T follicular helper cell (primary cell): ENCODE measurements around the gene DHX58.

Experiments used
- DNase-seq: peaks from one replicate; pipeline ENCODE4 v3.0.0-alpha.2; 2020; ENCODE audit warnings: low read depth

The DHX58 gene

GRCh38 chr17:42110301-42111264, 1.9 kb downstream of the DHX58 start:
- DNase-seq = no peak

GRCh38 chr17:42109086-42109485, 3.4 kb downstream of the DHX58 start:
- DNase-seq = no peak

GRCh38 chr17:42107597-42108576, 4.6 kb downstream of the DHX58 start:
- DNase-seq = peak; percentile 83

- DNase-seq = no peak
Observed at GRCh38 chr17:42107124-42107523, 5.4 kb downstream of the DHX58 start.

GRCh38 chr17:42106009-42106408, 6.5 kb downstream of the DHX58 start:
- no peak for DNase-seq

- no peak for DNase-seq
Observed at GRCh38 chr17:42104264-42104663, 8.2 kb downstream of the DHX58 start.

- no peak for DNase-seq
Observed at GRCh38 chr17:42103221-42103954, 9.1 kb downstream of the DHX58 start.

- peak; percentile 36 for DNase-seq
Observed at GRCh38 chr17:42101513-42102292, 10.8 kb downstream of the DHX58 start.

GRCh38 chr17:42098730-42099399, 13.6 kb downstream of the DHX58 start:
- no peak for DNase-seq

- peak; percentile 43 for DNase-seq
Observed at GRCh38 chr17:42097691-42098631, 14.6 kb downstream of the DHX58 start, which contains the start of gene ZNF385C. Gene ZNF385C, minus strand, starts transcription at chr17:42098473. Its CDS starts 35,417 bp downstream, at chr17:42063056.

- DNase-seq = no peak
Observed at GRCh38 chr17:42096360-42097111, 16.0 kb downstream of the DHX58 start.

- no peak for DNase-seq
Observed at GRCh38 chr17:42094375-42095069, 18.0 kb downstream of the DHX58 start.

- no peak for DNase-seq
Observed at GRCh38 chr17:42092939-42093338, 19.6 kb downstream of the DHX58 start.

- DNase-seq = no peak
Observed at GRCh38 chr17:42090964-42091790, 21.3 kb downstream of the DHX58 start.

GRCh38 chr17:42088736-42089135, 23.8 kb downstream of the DHX58 start:
- DNase-seq = no peak
